Choroid plexus epithelial cell (primary cell): ENCODE results near the gene PPT2.

ENCODE experiments used
- DNase-seq: peaks from one replicate; pipeline ENCODE4 v3.0.0-alpha.2; 2010; ENCODE audit warnings: low read depth
- H3K4me3 ChIP-seq: 2 replicates; pipeline ENCODE4 v1.5.1; 2011; ENCODE audit warnings: low read depth, mild to moderate bottlenecking, control low read depth, low read length, moderate library complexity
- CTCF ChIP-seq: conservative IDR thresholded peaks from 2 replicates; pipeline ENCODE4 v1.5.1; 2011; ENCODE audit warnings: low read depth, mild to moderate bottlenecking, control low read depth, inconsistent platforms, low read length, moderate library complexity

The PPT2 gene

GRCh38 chr6:32109765-32110160, 44.2 kb upstream of the PPT2 start:
- DNase-seq, result no peak
- H3K4me3 ChIP-seq, result no peak overlapping the region
- TF ChIP-seq CTCF, result no peak

GRCh38 chr6:32110632-32111031, 43.3 kb upstream of the PPT2 start:
- TF ChIP-seq CTCF, result no peak
- DNase-seq, result no peak
- H3K4me3 ChIP-seq, result no peak overlapping the region

GRCh38 chr6:32111424-32112066, 42.4 kb upstream of the PPT2 start:
- no peak for TF ChIP-seq CTCF
- no peak for DNase-seq
- no peak overlapping the region for H3K4me3 ChIP-seq

- no peak for TF ChIP-seq CTCF
These were observed 41.4 kb upstream of the PPT2 start for GRCh38 chr6:32112431-32112980.

GRCh38 chr6:32113386-32114352, 40.3 kb upstream of the PPT2 start:
- DNase-seq, result peak; percentile 94
- no peak overlapping the region for H3K4me3 ChIP-seq
- peak; percentile 71 for TF ChIP-seq CTCF

More at GRCh38 chr6:32112431-32112980, 41.4 kb upstream of the PPT2 start:
- no peak for DNase-seq
- H3K4me3 ChIP-seq, result no peak overlapping the region

GRCh38 chr6:32114796-32115195, 39.1 kb upstream of the PPT2 start:
- no peak overlapping the region for H3K4me3 ChIP-seq
- TF ChIP-seq CTCF, result no peak
- DNase-seq, result peak; percentile 56
